Epithelial cell of proximal tubule (primary cell): ENCODE results near the gene ADGRB2. TPM values are rescaled to one million over a fixed set of nuclear protein-coding genes. Genes with fewer than 3 reads are reported as not detected.

Experiments used
- DNase-seq: peaks from one replicate; pipeline ENCODE4 v3.0.0-alpha.2; 2011; ENCODE audit warnings: low read depth
- H3K4me3 ChIP-seq: 2 replicates; pipeline ENCODE4 v1.5.1; 2011; ENCODE audit warnings: low read depth, mild to moderate bottlenecking, low read length
- CTCF ChIP-seq: conservative IDR thresholded peaks from 2 replicates; pipeline ENCODE4 v1.5.1; 2012; ENCODE audit warnings: low read depth, mild to moderate bottlenecking, low read length
- total RNA-seq: library from RNA; depleted of rRNA; stranded (reverse); fragments of >200 nt; gene quantifications from 2 replicates; pipeline ENCODE4 v1.2.3, GENCODE V29; 2015

ADGRB2 gene
- total RNA-seq, 1 donor from 2014 or later = 1.2 TPM

GRCh38 chr1:31769720-31770390 lies 5.7 kb upstream of the ADGRB2 start:
- no peak for TF ChIP-seq CTCF
- no peak for DNase-seq
- no peak overlapping the region for H3K4me3 ChIP-seq

GRCh38 chr1:31768939-31769704 lies 5.0 kb upstream of the ADGRB2 start:
- no peak overlapping the region for H3K4me3 ChIP-seq
- DNase-seq = no peak
- TF ChIP-seq CTCF = no peak

GRCh38 chr1:31768407-31768907 lies 4.3 kb upstream of the ADGRB2 start:
- no peak for DNase-seq
- no peak for TF ChIP-seq CTCF
- H3K4me3 ChIP-seq = no peak overlapping the region

GRCh38 chr1:31767225-31767624 lies 3.1 kb upstream of the ADGRB2 start:
- no peak for TF ChIP-seq CTCF
- no peak for DNase-seq
- no peak overlapping the region for H3K4me3 ChIP-seq

- no peak for TF ChIP-seq CTCF
- H3K4me3 ChIP-seq = no peak overlapping the region
- no peak for DNase-seq
Observed at GRCh38 chr1:31765516-31765915, 1.4 kb upstream of the ADGRB2 start.

- no peak overlapping the region for H3K4me3 ChIP-seq
- no peak for DNase-seq
- peak; percentile 58 for TF ChIP-seq CTCF
Observed at GRCh38 chr1:31765041-31765467, 914 bp upstream of the ADGRB2 start.
